HPDE6-E6E7 (cell line): ENCODE results near the gene MTA3.
A peak's percentile ranks its signal among the peaks of the same experiment; 100 is the strongest.
"Not testable (repeated sequence)": the region's sequence is repeated elsewhere in the genome, so short reads cannot be mapped to it uniquely, and the experiment has no call there.

Experiments used
- DNase-seq: peaks from one replicate; pipeline ENCODE4 v3.0.0; 2011; ENCODE audit warnings: missing footprints; ENCODE audit errors: extremely low spot score

The MTA3 gene

GRCh38 chr2:42663106-42663780, 94.8 kb downstream of the MTA3 start:
- peak; percentile 66 for DNase-seq

- DNase-seq, result no peak
These were observed 95.4 kb downstream of the MTA3 start for GRCh38 chr2:42663828-42664227.

GRCh38 chr2:42673989-42674579, 105.7 kb downstream of the MTA3 start:
- DNase-seq, result no peak

GRCh38 chr2:42675815-42676214, 107.4 kb downstream of the MTA3 start:
- DNase-seq, result no peak

GRCh38 chr2:42685303-42685702, 116.9 kb downstream of the MTA3 start:
- no peak for DNase-seq

GRCh38 chr2:42693013-42693615, 124.7 kb downstream of the MTA3 start:
- DNase-seq, result no peak

GRCh38 chr2:42693688-42694479, 125.5 kb downstream of the MTA3 start:
- DNase-seq, result no peak

GRCh38 chr2:42696987-42697386, 128.6 kb downstream of the MTA3 start:
- no peak for DNase-seq

- DNase-seq, result no peak
These were observed 130.5 kb downstream of the MTA3 start for GRCh38 chr2:42698940-42699339.

- DNase-seq, result no peak
These were observed 138.4 kb downstream of the MTA3 start for GRCh38 chr2:42706836-42707235.

GRCh38 chr2:42708179-42708578, 139.7 kb downstream of the MTA3 start:
- no peak for DNase-seq

- DNase-seq, result no peak
These were observed 143.5 kb downstream of the MTA3 start for GRCh38 chr2:42711896-42712295.

GRCh38 chr2:42712934-42713333, 144.5 kb downstream of the MTA3 start:
- no peak for DNase-seq

- no peak for DNase-seq
These were observed 145.5 kb downstream of the MTA3 start for GRCh38 chr2:42713920-42714319.

GRCh38 chr2:42714686-42715085, 146.3 kb downstream of the MTA3 start:
- DNase-seq, result no peak

- no peak for DNase-seq
These were observed 153.5 kb downstream of the MTA3 start for GRCh38 chr2:42721898-42722297.

GRCh38 chr2:42722320-42723190, 154.1 kb downstream of the MTA3 start:
- DNase-seq, result peak; percentile 40

GRCh38 chr2:42723465-42723864, 155.0 kb downstream of the MTA3 start:
- no peak for DNase-seq

GRCh38 chr2:42724886-42725285, 156.5 kb downstream of the MTA3 start:
- no peak for DNase-seq

- no peak for DNase-seq
These were observed 157.2 kb downstream of the MTA3 start for GRCh38 chr2:42725657-42726056.

GRCh38 chr2:42726680-42727079, 158.2 kb downstream of the MTA3 start:
- no peak for DNase-seq

- DNase-seq, result not testable (repeated sequence)
These were observed 162.9 kb downstream of the MTA3 start for GRCh38 chr2:42731316-42731715.
